ENCODE results near the gene HNF4A.
"Not testable (repeated sequence)": the region's sequence is repeated elsewhere in the genome, so short reads cannot be mapped to it uniquely, and the experiment has no call there.

HNF4A gene

DNA sequence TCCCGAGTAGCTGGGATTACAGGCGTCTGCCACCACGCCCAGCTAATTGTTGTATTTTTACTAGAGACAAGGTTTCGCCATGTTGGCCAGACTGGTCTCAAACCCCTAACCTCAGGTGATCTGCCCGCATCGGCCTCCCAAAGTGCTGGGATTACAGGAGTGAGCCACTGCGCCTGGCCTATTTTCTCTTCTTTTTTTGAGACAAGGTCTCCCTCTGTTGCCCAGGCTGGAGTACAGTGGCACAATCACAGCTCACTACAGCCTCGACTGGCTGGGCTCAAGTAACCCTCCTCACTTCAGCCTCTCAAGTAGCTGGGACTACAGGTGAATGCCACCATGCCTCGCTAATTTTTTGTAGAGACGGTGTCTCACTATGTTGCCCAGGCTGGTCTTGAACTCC is 9.6 kb upstream of the HNF4A start:
- not testable (repeated sequence) for DNase-seq

DNA sequence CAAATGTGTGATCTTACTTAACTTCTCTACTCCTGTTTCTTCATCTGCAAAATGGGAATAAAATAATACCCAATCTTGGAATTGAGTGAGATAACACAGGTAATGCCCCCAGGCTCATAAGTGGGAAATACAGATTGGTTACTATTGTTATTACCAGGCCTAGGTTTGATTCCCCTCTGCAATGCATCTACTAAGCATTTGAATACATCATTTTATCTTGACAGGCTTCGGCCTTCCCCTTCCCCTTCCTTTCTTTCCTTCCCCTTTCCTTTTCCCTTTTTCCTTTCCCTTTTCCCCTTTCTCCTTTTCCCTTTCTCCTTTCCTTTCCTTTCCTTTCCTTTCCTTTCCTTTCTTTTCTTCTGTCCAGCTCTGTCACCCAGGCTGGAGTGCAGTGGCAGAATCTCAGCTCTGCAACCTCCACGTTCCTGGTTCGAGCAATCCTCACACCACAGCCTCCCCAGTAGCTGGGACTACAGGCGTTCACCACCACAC is 7.3 kb upstream of the HNF4A start:
- DNase-seq = no peak

DNA sequence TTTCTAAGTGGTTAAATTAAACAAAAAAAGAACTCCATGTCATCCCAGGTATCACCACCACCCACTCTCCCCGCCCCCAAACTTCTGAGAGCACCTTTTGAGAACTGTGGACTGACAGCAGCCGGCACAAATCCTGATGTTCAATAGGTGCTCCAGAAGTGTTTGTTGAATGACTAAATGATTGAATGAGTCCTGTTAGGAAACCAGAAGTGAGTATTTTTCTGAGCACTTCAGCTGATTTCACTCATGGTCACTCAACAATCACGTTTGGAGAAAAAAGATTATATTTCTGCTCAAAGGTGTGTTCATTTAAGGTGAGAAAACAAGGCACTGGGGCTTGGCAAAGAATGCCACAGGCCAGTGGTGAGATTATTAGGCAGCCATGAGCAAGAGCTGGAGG is 6.2 kb upstream of the HNF4A start:
- DNase-seq = no peak

DNA sequence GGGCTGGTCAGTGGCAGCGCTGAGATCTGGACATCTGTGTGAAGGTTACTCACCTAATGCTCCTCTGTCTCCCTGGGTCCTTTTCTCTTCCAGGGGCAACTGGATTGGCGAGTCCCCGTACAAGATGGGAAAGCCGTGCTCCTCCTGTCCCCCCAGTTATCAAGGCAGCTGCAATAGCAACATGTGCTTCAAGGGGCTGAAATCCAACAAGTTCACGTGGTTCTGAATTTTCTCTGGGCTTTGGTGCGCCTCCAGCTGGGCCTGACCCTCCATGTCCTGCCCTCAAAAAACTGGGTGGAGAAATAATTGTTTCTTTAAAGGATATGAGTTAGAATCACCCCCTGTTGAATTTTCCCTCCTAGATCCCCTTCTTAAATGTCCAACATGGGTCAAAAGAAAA is 4.9 kb upstream of the HNF4A start:
- no peak for DNase-seq

DNA sequence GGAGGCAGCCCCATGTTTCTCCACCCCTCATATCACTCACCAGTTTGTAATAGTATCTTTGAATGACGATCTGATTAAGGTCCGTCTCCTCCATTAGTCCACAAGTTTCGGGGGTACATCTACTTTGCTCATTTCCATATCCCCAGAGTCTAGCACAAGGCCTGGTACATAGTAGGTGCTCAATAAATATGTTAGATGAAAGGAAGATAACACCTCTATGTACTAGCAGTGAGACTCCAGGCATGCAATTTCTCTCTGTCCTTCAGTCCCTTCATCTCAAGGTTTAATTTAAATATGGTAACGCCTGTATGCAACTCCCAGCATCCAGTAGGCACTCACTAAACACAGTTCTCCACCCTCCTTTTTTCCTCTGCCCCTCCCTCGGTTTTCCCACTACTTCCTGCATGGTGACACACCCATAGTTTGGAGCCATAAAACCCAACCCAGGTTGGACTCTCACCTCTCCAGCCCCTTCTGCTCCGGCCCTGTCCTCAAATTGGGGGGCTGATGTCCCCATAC is 461 bp upstream of the HNF4A start:
- no peak for DNase-seq

DNA sequence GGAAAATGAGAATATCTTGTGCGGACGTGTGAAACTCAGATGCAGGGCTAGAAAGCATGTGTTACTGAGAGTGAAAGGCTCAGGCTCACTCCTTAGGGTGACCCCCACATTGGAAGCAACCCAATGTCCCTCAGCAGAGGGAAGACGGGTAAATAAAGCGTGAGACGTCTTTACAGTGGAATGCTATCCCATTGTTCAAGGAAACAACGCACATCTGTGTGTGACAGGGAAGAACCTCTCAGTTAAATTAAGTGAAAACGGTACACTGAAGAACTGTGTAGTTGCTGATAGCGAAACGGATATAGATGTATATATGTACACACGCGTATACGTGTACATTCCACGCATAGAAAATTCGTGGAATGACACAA is 839 bp downstream of the HNF4A start:
- DNase-seq = no peak

DNA sequence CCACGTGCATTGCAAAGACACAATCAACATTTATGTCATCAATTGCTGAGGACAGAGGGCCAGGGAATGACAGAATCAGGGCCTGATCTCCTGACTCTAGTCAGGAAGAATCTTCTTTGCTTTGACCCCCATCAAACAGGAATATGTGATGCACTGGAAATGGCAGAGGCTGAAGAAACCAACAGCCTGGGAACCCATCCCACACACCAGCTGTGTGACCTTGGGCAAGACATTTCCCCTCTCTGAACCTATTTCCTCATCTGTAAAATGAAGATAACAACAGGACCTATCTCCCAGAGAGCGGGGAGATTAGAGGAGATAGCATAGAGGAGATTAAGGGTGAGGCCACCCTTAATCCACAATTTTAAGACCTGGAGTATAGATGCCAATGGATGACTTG is 1.5 kb downstream of the HNF4A start:
- no peak for DNase-seq

DNA sequence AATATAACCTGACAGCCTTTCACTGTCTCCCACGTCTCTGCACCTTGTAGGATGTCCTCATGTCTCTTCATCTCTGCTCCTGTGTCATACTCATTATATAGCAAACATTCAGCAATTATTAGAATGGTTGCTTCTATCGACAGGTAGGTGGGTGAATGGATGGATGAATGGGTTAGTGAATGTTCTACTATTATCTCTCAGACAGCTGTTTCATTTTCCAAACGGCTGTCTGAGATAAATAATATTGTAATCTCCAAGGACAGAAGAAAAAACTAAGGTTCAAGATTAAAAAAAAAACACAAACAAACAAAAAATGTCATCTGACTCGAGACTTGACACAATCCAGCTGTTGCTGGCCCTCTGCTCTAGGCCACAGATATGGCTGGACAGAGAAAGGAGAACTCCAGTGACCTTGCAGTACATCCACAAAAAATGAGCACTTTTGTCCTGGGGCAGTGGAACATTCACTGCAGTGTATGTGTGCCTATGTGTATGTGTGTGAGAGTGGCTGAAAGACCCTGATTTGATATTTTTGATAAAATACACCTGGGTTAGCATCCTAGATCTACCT is 2.1 kb downstream of the HNF4A start:
- no peak for DNase-seq

DNA sequence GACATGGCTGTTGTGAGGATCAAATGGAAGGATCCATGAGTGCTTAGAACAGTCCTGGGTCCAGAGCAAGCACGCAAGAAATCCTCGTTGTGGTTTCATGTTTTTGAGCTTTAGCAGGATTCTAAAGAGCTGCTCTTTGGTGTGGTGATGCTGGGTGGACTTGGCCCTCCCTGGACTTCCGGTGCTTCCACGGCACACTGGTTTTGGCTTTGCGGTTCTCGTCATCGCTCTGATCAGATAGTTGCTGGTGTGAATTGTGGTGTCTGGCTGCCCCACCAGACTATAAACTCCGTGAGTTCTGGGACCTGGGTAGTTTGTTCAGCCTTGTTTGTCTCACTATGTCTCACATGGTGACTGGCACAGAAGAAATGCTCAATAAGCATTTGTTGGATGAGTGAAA is 3.3 kb downstream of the HNF4A start:
- no peak for DNase-seq

DNA sequence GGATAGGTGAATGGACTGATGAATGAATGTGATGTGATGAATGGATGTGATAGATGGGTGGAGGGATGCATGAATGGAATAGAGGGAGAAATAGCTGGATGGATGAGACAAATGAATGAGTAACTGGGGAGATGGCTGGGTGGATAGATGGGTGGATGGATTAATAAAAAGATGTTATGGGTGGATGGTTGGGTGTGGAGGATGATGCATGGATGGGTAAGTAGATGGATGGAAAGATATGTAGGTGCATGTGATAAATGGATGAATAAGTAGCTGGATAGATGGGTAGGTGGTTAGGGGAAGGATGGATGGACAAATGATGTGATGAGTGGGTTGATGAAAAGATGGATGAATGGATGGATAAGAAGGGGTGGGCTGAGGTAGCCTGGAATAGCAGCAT is 4.7 kb downstream of the HNF4A start:
- DNase-seq = no peak

DNA sequence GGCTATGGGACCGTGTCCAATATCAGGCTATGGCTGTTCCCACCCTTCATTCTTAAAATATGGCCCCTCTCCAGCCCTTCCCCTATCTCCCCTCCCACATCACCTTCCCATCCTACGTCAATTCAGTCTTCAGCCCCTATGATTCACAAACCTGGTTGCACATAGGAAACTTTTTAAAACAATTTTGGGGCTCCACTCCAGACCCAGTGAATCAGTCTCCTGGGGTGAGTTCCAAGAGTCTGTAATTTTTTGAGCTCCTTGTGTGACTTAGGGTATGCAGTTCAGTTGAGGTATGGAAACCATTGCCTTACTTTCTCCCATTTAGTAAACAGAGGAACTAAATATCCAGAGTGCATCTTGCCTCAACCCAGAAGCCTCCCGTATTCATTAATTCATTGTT is 5.5 kb downstream of the HNF4A start:
- no peak for DNase-seq

DNA sequence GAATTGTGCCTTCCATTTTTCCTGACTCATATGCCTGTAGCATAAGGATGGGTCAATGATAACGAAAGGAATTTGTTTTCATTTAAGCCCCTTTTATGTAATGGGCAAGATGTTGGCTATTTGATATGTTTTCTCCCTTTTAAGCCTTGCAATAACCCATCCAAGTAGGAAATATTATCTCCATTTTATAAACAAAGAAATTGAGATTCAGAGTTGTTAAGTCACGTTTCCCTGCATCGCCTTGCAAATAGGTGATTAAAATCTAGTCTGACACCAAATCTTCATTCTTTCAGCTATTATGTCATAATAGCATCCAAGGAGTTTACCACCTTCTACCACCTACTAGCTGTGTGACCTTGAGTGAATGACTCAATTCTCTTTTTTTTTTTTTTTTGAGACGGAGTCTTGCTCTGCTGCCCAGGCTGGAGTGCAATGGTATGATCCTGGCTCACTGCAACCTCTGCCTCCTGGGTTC is 7.0 kb downstream of the HNF4A start:
- DNase-seq = no peak

DNA sequence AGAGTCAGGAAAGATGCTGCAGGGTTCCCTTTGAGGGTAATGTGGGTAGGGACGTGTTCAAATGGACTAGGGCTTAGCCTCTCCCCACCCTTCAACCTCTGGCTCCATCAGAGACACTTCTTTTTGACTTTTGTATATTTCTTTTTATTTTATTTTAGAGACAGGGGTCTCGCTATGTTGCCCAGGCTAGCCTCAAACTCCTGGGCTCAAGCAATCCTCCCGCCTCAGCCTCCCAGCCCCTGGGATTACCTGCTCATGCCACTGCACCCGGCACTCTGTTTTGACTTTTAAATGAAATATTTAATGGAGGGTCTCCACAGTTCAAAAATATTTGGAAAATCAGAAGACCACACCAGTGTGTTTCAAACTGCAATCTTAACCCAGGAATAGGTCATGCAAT is 8.6 kb downstream of the HNF4A start:
- no peak for DNase-seq

DNA sequence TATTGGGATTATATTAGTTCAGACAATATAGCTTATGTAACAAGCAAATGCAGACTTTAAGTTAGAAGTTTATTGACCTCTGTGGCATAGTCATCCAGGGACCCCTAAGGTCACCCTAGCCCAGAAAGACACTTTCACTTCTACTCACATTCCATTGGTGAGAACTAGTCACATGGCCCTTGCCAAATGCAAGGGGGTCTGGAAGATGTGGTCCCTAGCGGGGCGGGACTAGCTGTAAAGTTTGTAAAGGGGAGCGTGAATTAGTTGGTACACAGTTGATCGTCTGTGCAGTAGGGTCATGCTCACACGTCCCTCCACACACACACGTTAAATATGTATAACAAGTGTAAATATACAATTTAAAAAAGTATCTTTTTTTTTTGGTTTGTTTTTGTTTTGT is 9.3 kb downstream of the HNF4A start:
- DNase-seq = no peak

DNA sequence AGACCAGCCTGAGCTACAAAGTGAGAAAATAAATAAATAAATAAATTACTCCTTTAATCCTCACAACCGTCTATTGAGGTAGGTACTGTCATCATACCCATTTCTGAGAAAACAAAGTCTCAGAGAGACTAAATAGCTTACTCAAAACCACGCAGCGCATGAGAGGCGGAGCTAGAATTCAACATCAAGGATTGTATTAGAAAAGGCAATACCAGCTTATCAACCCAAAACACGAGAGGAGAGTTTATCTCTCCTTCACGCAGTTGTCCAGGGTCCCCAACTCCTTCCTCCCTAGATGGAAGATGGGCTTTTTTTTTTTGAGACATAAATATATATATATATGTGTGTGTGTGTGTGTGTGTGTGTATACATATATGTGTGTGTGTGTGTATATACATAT is 12.2 kb downstream of the HNF4A start:
- DNase-seq = no peak

DNA sequence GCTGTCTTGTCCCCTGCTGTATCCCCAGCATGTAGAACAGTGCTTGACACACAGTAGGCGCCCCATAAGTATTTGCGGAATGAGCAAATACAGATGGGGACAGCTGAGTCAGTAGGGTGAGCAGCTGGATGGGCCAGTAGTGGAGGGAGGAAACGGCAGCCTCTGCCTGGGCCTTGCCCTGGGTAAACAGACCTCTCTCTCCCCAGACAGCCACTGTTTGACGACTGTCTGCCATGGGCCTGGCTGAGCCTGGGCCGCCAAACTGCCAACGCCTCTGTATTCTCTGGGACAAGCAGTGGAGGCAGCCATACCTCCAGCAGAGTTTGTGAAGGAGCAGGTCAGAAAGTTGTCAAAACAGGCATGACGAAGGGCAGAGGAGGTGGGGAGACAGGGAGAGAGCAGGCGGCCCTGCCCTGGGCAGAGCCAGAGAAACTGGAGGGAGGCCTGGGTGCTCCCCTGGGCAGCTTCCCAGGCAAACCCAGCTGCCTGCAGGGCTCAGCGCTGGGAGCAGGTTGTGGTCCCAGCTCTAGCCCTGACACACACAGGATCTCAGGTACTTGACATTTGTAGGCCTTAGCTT is 15.2 kb downstream of the HNF4A start:
- DNase-seq = no peak

DNA sequence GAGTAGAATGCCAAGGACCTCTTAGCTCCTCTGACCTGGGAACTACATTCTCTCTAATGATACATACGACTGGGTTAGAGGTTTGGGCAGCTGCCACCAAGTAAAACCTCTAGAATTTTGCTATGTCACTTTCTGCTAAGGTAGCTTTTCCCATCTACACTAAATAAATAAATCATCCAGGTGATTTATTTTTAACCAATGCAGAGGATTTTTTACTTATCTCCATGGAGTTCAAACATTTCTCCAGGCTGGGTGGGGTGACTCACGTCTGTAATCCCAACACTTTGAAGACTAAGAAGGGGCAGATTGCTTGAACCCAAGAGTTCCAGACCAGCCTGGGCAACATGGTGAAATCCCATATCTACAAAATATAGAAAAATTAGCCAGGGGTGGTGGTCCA is 27.1 kb downstream of the HNF4A start:
- DNase-seq = no peak

DNA sequence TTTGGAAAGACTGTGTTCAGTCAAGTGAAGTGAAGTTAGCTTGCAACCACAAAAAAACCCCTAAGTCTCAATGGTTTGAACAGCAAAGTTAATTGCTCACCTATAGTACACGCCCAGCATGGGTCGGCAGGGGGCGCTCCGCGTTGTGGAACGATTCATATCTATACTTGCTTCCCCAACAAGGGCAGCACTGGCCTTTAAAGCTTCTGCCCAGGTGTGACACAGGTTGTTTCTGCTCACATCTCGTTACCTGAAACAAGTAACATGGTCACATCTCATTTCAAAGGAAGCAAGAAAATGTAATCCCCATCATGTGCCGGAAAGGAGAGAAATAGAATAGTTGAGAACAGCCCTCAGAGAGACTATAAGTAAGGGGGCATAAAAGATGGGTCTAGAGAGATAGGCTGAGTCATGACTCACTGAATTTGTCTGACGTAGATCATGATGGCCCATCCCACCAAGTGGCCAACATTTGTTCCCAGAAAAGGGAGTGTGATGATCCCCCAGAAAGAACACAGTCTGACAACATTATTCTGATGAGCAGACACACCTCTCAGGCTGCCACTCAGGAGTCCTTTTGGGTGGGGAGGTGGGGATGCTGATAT is 29.0 kb downstream of the HNF4A start:
- peak; percentile 70 for DNase-seq

DNA sequence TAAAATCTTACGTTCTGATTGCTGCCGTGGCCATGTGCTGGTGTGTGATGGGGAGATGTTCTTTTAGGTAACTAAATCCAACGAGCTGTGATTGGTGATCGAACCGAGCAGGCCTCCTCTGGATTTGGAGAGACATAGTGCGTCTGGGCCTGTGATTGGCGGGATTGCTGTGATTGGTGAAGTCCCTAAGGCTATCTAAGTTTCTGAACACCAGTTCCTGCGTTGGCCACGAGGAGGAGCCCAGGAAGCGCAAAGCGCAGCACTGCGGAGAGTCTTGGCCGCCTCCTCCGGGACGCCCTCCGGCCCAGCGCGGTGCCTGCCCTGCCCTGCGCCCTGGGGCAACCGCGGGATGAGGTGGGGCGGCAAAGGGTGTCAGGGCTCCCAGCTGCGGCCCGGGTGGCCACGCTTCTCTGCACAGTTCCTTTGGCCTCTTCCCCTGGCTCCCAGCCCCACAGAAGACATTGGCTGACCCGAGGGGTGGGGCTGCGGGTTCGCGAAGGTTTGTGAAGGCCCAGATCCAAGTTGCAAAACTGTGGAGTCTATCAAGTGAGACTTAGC is 33.0 kb downstream of the HNF4A start:
- DNase-seq = peak; percentile 42

DNA sequence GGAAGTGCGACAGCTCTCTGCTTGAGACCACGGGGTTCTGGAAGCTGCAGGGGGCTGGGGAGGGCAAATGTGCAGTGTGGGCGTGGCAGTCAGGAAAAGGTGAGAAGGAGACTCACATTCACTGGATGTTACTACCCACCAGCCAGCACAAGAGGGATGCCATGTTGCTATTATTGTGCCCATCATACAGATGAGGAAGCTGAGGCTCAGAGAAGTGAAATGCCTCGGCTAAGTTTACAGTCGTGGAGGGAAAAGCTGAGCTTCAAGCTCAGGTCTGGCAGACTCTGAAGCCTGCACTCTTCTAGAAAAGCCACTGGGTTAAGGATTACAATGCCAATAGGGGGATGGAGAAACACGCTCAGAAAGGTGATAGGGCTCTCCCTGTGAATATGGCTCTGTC is 34.4 kb downstream of the HNF4A start:
- no peak for DNase-seq

DNA sequence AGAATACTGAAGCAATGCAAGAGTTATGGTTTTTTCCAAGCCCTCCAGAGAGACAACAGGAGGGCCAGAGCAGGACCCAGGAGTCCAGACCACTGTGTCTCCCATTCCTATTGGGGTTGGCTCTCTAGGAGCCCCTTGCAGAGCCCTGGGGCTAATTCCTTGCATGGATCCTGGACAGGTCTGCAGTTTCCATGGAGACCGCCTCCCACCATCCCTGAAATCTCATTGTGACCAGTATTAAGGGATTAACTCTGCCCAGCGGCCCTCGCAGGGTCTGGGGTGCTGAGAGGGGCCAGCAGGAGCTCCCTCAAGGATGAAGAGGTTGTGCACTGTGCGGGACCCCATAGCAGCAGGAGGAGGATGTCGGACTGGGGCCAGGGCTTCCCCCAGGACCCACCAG is 34.8 kb downstream of the HNF4A start:
- no peak for DNase-seq

DNA sequence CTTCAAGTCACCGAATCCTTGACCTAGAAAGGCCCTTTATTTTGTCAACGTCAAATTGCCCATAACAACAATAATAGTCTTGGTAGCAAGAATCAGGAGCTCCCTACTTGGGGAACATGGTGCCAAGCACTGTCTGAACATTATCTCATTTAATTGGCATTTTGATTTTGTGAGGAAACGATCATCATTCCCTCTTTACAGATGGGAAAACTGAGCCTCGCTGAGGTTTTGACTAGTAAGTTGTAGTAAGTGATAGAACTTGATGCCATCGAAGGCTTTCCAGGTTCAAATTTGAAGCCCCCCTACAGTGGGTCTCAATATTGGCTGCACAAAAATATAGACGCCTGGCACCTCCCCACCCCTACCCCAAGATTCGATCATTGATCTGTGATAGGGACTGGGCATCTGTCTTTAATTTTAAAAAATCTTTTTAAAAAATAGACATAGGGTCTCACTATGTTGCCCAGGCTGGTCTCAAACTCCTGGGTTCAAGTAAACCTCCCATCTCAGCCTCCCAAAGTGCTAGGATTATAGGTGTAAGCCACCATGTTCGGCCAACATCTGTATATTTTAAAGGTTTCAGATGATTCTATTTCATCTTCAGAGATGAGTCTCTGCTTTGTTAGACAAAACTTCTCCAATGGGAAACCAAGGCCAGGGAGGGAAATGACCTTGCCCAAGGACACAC is 36.7 kb downstream of the HNF4A start:
- no peak for DNase-seq

DNA sequence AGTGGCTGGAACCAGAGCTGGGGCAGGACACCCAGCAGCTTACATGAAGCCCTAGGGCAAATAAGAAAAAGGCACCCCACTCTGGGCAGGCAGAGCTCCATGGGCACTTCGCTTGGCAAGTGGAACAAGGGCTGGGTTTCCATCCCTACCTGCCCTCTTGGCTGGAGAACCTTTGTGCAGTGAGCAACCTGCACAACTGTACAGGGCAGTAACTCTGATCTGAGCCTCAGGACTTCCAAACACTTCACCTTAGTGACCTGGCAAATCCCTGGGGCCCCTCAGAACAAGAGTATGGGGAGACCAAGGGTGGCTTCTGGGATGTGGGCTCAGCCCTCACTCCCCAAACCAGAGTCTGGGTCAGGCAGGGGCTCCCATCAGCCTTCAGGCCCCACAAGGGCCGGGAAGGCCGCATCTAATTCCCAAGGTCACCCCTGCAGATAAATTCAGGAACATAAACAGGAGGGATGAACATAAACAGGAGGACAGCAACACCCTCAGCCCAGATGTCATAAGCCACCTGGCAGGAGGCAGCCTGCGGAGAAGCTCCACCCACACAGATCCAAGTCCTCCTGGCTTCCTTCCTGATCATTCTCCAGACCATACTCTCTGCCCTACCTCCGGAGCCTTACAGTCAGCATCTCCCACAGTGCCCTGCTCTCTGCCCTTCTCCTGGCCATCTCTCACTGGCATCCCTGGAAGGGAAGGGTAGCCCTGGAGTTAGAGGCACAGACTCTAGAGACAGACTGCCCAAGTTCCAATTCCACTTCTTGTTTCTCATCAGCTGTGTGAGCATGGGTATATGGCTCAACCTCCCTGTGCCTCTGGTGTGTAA is 37.5 kb downstream of the HNF4A start:
- DNase-seq = no peak

Measured in NCI-H1105 (cell line).